ENCODE results near the gene CCDC6. TPM values are rescaled to one million over a fixed set of nuclear protein-coding genes. Genes with fewer than 3 reads are reported as not detected.

CCDC6 gene
- total RNA-seq, 4 donors from 2014 or later = 26.6 to 43.3 (median 29.5) TPM

- in situ Hi-C loops (cut with MboI; ENCODE audit: low sequenced_read_pairs in 4 of 4) = no loop called here
- H3K27me3 ChIP-seq = no peaks in the 10 kb centered on the region
- H3K27ac ChIP-seq = no peak overlapping the region
- intact Hi-C loops (cut with DNase I; ENCODE audit: low total_unique reads) = no loop called here
- TF ChIP-seq CTCF (IDR thresholded peaks at IDR 0.05 in 4 of 5, conservative IDR thresholded peaks at IDR 0.05 in 1 of 5) (no peak), POLR2A (IDR thresholded peaks at IDR 0.05) (no peak)
- peaks cover 6 to 11% of the 10 kb centered on the region in 2 donors for H3K4me1 ChIP-seq
- no peak for ATAC-seq
- no peak for DNase-seq
- H3K36me3 ChIP-seq = peaks cover 0 to 6% of the 10 kb centered on the region in 2 donors
- no peak overlapping the region for H3K4me3 ChIP-seq
- H3K9me3 ChIP-seq = no peaks in the 10 kb centered on the region
Measured at GRCh38 chr10:59741583-59741982, 164.8 kb downstream of the CCDC6 start.

- Histone ChIP-seq H3K36me3 (peaks cover 0 to 6% of the 10 kb centered on the region in 2 donors), H3K4me3 (no peak overlapping the region), H3K27me3 (no peaks in the 10 kb centered on the region), H3K9me3 (no peaks in the 10 kb centered on the region), H3K27ac (no peak overlapping the region), H3K4me1 (peaks cover 6% of the 10 kb centered on the region in 2 donors)
- ATAC-seq (no peak), DNase-seq (no peak)
- intact Hi-C loops (cut with DNase I; ENCODE audit: low total_unique reads) = no loop called here
- TF ChIP-seq POLR2A (IDR thresholded peaks at IDR 0.05) (no peak), CTCF (IDR thresholded peaks at IDR 0.05 in 4 of 5, conservative IDR thresholded peaks at IDR 0.05 in 1 of 5) (no peak)
- in situ Hi-C loops (cut with MboI; ENCODE audit: low sequenced_read_pairs in 4 of 4) = no loop called here
Measured at GRCh38 chr10:59741048-59741447, 165.3 kb downstream of the CCDC6 start.

Other genes with a start within 250 kb of the CCDC6 start
- 1 to 10 TPM in 3 of 4 donors, under 1 TPM in 1; 0.73 to 7.4 (median 3.3) TPM for gene SLC16A9, start 196.7 kb downstream of the CCDC6 start, total RNA-seq
- gene MRLN, start 153.1 kb downstream of the CCDC6 start, total RNA-seq = 100 to 1,000 TPM in 3 of 4 donors, 10 to 100 TPM in 1; 67.7 to 352 (median 188) TPM

Measured in gastrocnemius medialis (tissue), 4 donors.